Measurements from ENCODE around the gene SEMA4G. TPM values are rescaled to one million over a fixed set of nuclear protein-coding genes. Genes with fewer than 3 reads are reported as not detected.

Gene SEMA4G
- total and polyA plus RNA-seq, 2 of the 8 experiments (the other 6 are each of a cell fraction or from before 2014, with no cell fraction given) = 7.1 to 18.2 TPM

- Histone ChIP-seq H2BK12ac (ENCODE audit: low read depth, low read length) (no peak overlapping the region), H3K9me3 (ENCODE audit: insufficient read depth in 2 of 2, low read depth in 1 of 2, low read length in 1 of 2) (no peaks in the 10 kb centered on the region), H3K79me2 (ENCODE audit: control insufficient read depth in 1 of 2, insufficient read depth in 2 of 2, low read length in 2 of 2) (no peaks in the 10 kb centered on the region), H2BK5ac (ENCODE audit: low read depth, low read length) (no peak overlapping the region), H3K23me2 (ENCODE audit: low read depth, low read length) (no peaks in the 10 kb centered on the region), H3K4me1 (replicated peaks in 1 of 4; ENCODE audit: control insufficient read depth in 3 of 4, insufficient read depth in 4 of 4, low read length in 3 of 4) (no peaks in the 10 kb centered on the region), H4K5ac (ENCODE audit: insufficient read length, low read depth, low read length) (no peak overlapping the region), H3K79me1 (ENCODE audit: low read depth, low read length) (no peaks in the 10 kb centered on the region), H3K4ac (replicated peaks; ENCODE audit: insufficient read length, low read depth, low read length) (no peak overlapping the region), H4K91ac (replicated peaks; ENCODE audit: insufficient read length, low read length) (no peak overlapping the region), H3K9ac (replicated peaks in 1 of 4; ENCODE audit: extremely low read depth in 1 of 4, low read depth in 3 of 4, low read length in 3 of 4) (no peak overlapping the region), H4K8ac (ENCODE audit: extremely low read depth, insufficient read depth, low read length) (no peak overlapping the region), H3K27me3 (replicated peaks in 1 of 4; ENCODE audit: control insufficient read depth in 3 of 4, extremely low read depth in 1 of 4, insufficient read depth in 3 of 4, low read length in 3 of 4) (no peaks in the 10 kb centered on the region), H2BK15ac (ENCODE audit: low read length) (no peak overlapping the region), H3K27ac (ENCODE audit: low read depth, low read length) (no peak overlapping the region; the same call in 1 of the 2 replicates), H3K4me3 (ENCODE audit: extremely low read depth in 1 of 4, insufficient read depth in 2 of 4, low read depth in 3 of 4, low read length in 4 of 4) (no peak overlapping the region), H3K18ac (ENCODE audit: extremely low read depth, low read length) (no peak overlapping the region), H2BK20ac (ENCODE audit: low read length) (no peak overlapping the region), H3K23ac (ENCODE audit: insufficient read length) (no peak overlapping the region), H2BK120ac (replicated peaks; ENCODE audit: low read depth, low read length) (no peak overlapping the region), H2AFZ (ENCODE audit: low read length) (no peak overlapping the region), H3K4me2 (ENCODE audit: insufficient read depth in 1 of 2, low read depth in 2 of 2, low read length in 2 of 2) (no peak overlapping the region), H3K14ac (ENCODE audit: insufficient read length) (no peak overlapping the region), H3K36me3 (ENCODE audit: control insufficient read depth in 2 of 4, insufficient read depth in 4 of 4, low read length in 3 of 4) (peaks cover 0 to 18% (median 5%) of the 10 kb centered on the region in 4 experiments; a peak in 4 of 8 replicates), H2AK5ac (ENCODE audit: low read depth, low read length) (no peak overlapping the region), H3K56ac (replicated peaks; ENCODE audit: insufficient read length, low read depth, low read length) (no peak overlapping the region), H4K20me1 (replicated peaks in 1 of 2; ENCODE audit: control insufficient read depth in 1 of 2, insufficient read depth in 2 of 2, low read length in 2 of 2) (peaks cover 0 to 11% of the 10 kb centered on the region in 2 experiments)
- peak in 1 of 2 experiments; percentile 30 for DNase-seq (ENCODE audit: low read depth in 1 of 2, low spot score in 2 of 2)
- TF ChIP-seq EZH2 (IDR thresholded peaks at IDR 0.05; ENCODE audit: low read depth, low read length, severe bottlenecking) (no peak), CEBPB (IDR thresholded peaks at IDR 0.05; ENCODE audit: low read depth, low read length) (no peak), RNF2 (IDR thresholded peaks at IDR 0.05; ENCODE audit: borderline replicate concordance, low read depth, low read length, missing control alignments, poor library complexity, severe bottlenecking) (no peak), TAF7 (optimal IDR thresholded peaks at IDR 0.05; ENCODE audit: borderline replicate concordance, low read depth, low read length) (no peak), BRCA1 (IDR thresholded peaks at IDR 0.05; ENCODE audit: low read depth, low read length) (no peak), ZNF274 (IDR thresholded peaks at IDR 0.05; ENCODE audit: borderline replicate concordance, extremely low read depth, low read length) (no peak), TEAD4 (IDR thresholded peaks at IDR 0.05; ENCODE audit: low read depth, low read length) (no peak), KDM5A (IDR thresholded peaks at IDR 0.05; ENCODE audit: low read length) (no peak), TBP (IDR thresholded peaks at IDR 0.05; ENCODE audit: low read depth, low read length) (no peak), ASH2L (IDR thresholded peaks at IDR 0.05; ENCODE audit: low read length) (no peak), E2F6 (IDR thresholded peaks at IDR 0.05) (no peak), EGR1 (IDR thresholded peaks at IDR 0.05; ENCODE audit: borderline replicate concordance, low read depth, low read length) (no peak), SIN3A (conservative IDR thresholded peaks at IDR 0.05 in 1 of 2, IDR thresholded peaks at IDR 0.05 in 1 of 2; ENCODE audit: low read depth in 1 of 2, low read length in 2 of 2) (no peak)
- ChIA-PET CTCF (ENCODE audit: partially characterized antibody) (interaction anchor here (1.2 to 2.7 kb wide), 2 partner anchors 10 to 36 kb away, joined by 3 to 9 read pairs; no protein-coding TSS in a partner anchor), POLR2A (ENCODE audit: partially characterized antibody) (interaction anchor here (1.1 kb wide), 1 partner anchor 9 kb away, joined by 3 read pairs; no protein-coding TSS in a partner anchor)
- WGBS, 2 experiments (ENCODE audit: extremely low coverage in 1 of 2, insufficient coverage in 1 of 2, insufficient read length in 1 of 2, insufficient replicate concordance in 2 of 2, low coverage in 1 of 2, low lambda C conversion rate in 2 of 2, missing lambda C conversion rate in 1 of 2) = 92% methylated on average over 10 of the region's 10 CpGs; no CpG with 5 or more reads in 1 of the 2 experiments
- no peak for FAIRE-seq
Observed at GRCh38 chr10:100978901-100979195, 9.5 kb downstream of the SEMA4G start.

All from H1 (cell line).